CD4-positive, alpha-beta T cell (primary cell): ENCODE results near the gene LHFPL3. TPM values are rescaled to one million over a fixed set of nuclear protein-coding genes. Genes with fewer than 3 reads are reported as not detected.

Experiments used
- ATAC-seq: fragments of 200-7000 bp; cut with Tn5 transposase; one replicate; pipeline ENCODE4 v1.10.0; 2022; ENCODE audit warnings: mild to moderate bottlenecking; ENCODE audit not compliant: poor library complexity
- CTCF ChIA-PET: fragments of 350-600 bp; sonication (Branson Sonifier 250); formaldehyde crosslinking; loops from one replicate; lab custom pipeline; 2021; ENCODE audit warnings: antibody characterized with exemption, inconsistent platforms; lab: Charles Lee
- POLR2A ChIA-PET: fragments of 350-600 bp; sonication (Branson Sonifier 250); formaldehyde crosslinking; loops from one replicate; lab custom pipeline; 2021; ENCODE audit warnings: antibody characterized with exemption, inconsistent platforms; lab: Charles Lee
- DNase-seq, 14 experiments: peaks; one replicate each; pipeline ENCODE4 v3.0.0-alpha.2; 2013 to 2020; ENCODE audit warnings: mixed read lengths in 2 of 14
- H3K27ac ChIP-seq, 2 donors: one replicate each; pipeline versions ENCODE4 v1.5.1 to v1.7.0; 2013; ENCODE audit warnings: low read length in 2 of 2, low read depth in 1 of 2, mild to moderate bottlenecking in 1 of 2
- H3K27me3 ChIP-seq, 2 experiments: 1 replicate in 1 of 2; 2 replicates in 1 of 2; pipeline versions ENCODE4 v1.6.1 to v1.7.0; 2013; ENCODE audit warnings: low read length in 2 of 2, control low read depth in 1 of 2, mild to moderate bottlenecking in 1 of 2, moderate library complexity in 1 of 2; ENCODE audit not compliant: insufficient read depth in 2 of 2, control insufficient read depth in 1 of 2
- H3K36me3 ChIP-seq: one replicate; pipeline ENCODE4 v1.6.1; 2013; ENCODE audit warnings: low read length, control low read depth; ENCODE audit not compliant: insufficient read depth
- H3K4me1 ChIP-seq: one replicate; pipeline ENCODE4 v1.6.1; 2013; ENCODE audit warnings: low read length, control low read depth; ENCODE audit not compliant: insufficient read depth
- H3K4me3 ChIP-seq: one replicate; pipeline ENCODE4 v1.5.1; 2013; ENCODE audit warnings: mild to moderate bottlenecking, low read length, moderate library complexity
- H3K9me3 ChIP-seq, 2 experiments: 1 replicate in 1 of 2; 2 replicates in 1 of 2; pipeline versions ENCODE4 v1.6.1 to v1.7.0; 2013; ENCODE audit warnings: low read length in 2 of 2, mild to moderate bottlenecking in 2 of 2, control low read depth in 1 of 2, moderate library complexity in 1 of 2; ENCODE audit not compliant: control insufficient read depth in 1 of 2, insufficient read depth in 1 of 2
- H3K27ac Mint-ChIP-seq: one replicate; pipeline ENCODE4 v1.8.0; 2020; ENCODE audit warnings: mixed read lengths
- H3K27me3 Mint-ChIP-seq: one replicate; pipeline ENCODE4 v1.8.0; 2021; ENCODE audit warnings: mixed read lengths
- H3K36me3 Mint-ChIP-seq: one replicate; pipeline ENCODE4 v1.8.0; 2021; ENCODE audit warnings: low read depth, mixed read lengths
- H3K4me1 Mint-ChIP-seq: one replicate; pipeline ENCODE4 v1.8.0; 2021; ENCODE audit warnings: low read depth, mixed read lengths
- H3K4me3 Mint-ChIP-seq: one replicate; pipeline ENCODE4 v1.8.0; 2020; ENCODE audit warnings: mild to moderate bottlenecking, mixed read lengths
- H3K9me3 Mint-ChIP-seq: one replicate; pipeline ENCODE4 v1.8.0; 2020; ENCODE audit warnings: mixed read lengths
- CTCF ChIP-seq: fragments of 200-600 bp; IDR thresholded peaks from one replicate; pipeline ENCODE4 v1.8.0; 2022; ENCODE audit warnings: antibody characterized with exemption, mild to moderate bottlenecking
- intact Hi-C, 2 experiments: fragments of 100-400 bp; cut with DNase I in 1 of 2; cut with micrococcal nuclease in 1 of 2; formaldehyde crosslinking; loops; one replicate each; pipeline versions ENCODE4 v1.15.1 to v1.9.0; 2023 to 2025; cut with DNase I, micrococcal nuclease
- total RNA-seq, 174 experiments: library from RNA in 2 of 174; stranded (reverse) in 2 of 174; gene quantifications; one replicate each; pipeline ENCODE4 v1.2.3 and lab custom pipeline; 2021 to 2026

LHFPL3 gene
- total RNA-seq, 2 experiments from 2014 or later: not detected

- ChIA-PET CTCF (no interaction called here), POLR2A (no interaction called here)
- Histone ChIP-seq H3K27ac (no peak overlapping the region), H3K4me1 (no peaks in the 10 kb centered on the region), H3K36me3 (no peaks in the 10 kb centered on the region), H3K27me3 (no peaks in the 10 kb centered on the region), H3K9me3 (no peaks in the 10 kb centered on the region), H3K4me3 (no peak overlapping the region)
- Mint-ChIP-seq H3K27me3 (peaks cover 7% of the 10 kb centered on the region), H3K4me3 (no peak overlapping the region), H3K9me3 (no peaks in the 10 kb centered on the region), H3K27ac (no peak overlapping the region), H3K36me3 (no peaks in the 10 kb centered on the region), H3K4me1 (peaks cover 4% of the 10 kb centered on the region)
- no peak for DNase-seq
- no peak for TF ChIP-seq CTCF
- ATAC-seq: no peak
- intact Hi-C loops: no loop called here
Observed at GRCh38 chr7:104900525-104901239, 572.3 kb downstream of the LHFPL3 start.

DNA sequence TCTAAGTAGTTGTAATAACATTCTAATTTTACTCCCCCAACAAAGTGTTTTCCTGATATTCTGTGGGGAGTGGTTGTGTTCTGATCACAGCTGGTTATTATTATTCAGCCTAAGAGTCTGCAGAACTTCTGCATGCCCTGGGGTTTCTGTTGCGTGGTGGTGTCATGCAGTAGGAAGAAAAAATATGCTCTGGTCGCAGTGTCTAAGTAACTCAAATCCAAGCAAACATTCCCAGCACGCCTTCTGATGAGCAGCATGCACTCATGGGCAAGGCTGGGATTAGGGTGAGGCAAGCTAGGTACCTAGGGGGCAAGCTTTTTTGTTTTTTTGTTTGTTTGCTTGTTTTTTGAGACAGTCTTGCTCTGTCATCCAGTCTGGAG lies 572.8 kb downstream of the LHFPL3 start:
- Mint-ChIP-seq H3K36me3 (no peaks in the 10 kb centered on the region), H3K4me3 (no peak overlapping the region), H3K9me3 (no peaks in the 10 kb centered on the region), H3K27ac (no peak overlapping the region), H3K4me1 (peaks cover 4% of the 10 kb centered on the region), H3K27me3 (peaks cover 7% of the 10 kb centered on the region)
- Histone ChIP-seq H3K27me3 (no peaks in the 10 kb centered on the region), H3K36me3 (no peaks in the 10 kb centered on the region), H3K9me3 (no peaks in the 10 kb centered on the region), H3K4me3 (no peak overlapping the region), H3K4me1 (no peaks in the 10 kb centered on the region), H3K27ac (no peak overlapping the region)
- ChIA-PET CTCF (interaction anchor here (0.8 kb wide), 1 partner anchor 17 kb away, joined by 4 read pairs; no protein-coding TSS in a partner anchor), POLR2A (no interaction called here)
- no peak for TF ChIP-seq CTCF
- DNase-seq: no peak
- intact Hi-C loops: no loop called here
- ATAC-seq: no peak

DNA sequence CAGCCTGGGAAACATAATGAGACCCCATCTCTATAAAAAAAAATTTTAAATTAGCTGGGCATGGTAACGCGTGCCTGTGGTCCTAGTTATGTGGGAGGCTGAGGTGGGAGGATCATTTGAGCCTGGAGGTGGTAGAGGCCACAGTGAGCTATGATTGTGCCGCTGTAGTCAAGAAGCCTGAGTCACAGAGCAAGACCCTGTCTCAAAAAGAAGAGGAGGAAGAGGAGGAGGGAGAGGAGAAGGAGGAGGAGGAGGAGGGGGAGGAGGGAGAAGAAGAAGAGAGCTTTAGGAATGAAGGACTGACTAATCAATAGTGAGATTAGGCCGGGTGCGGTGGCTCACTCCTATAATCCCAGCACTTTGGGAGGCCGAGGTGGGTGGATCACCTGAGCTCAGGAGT lies 573.8 kb downstream of the LHFPL3 start:
- no peak overlapping the region for H3K27ac Mint-ChIP-seq
- TF ChIP-seq CTCF: no peak
- DNase-seq (no peak), ATAC-seq (no peak)
- H3K9me3 ChIP-seq: no peaks in the 10 kb centered on the region
- POLR2A ChIA-PET: no interaction called here
- peaks cover 3% of the 10 kb centered on the region for H3K4me1 Mint-ChIP-seq
- H3K4me3 Mint-ChIP-seq: no peak overlapping the region
- no peaks in the 10 kb centered on the region for H3K4me1 ChIP-seq
- H3K27me3 Mint-ChIP-seq: peaks cover 7% of the 10 kb centered on the region
- H3K4me3 ChIP-seq: no peak overlapping the region
- H3K36me3 Mint-ChIP-seq: no peaks in the 10 kb centered on the region
- no peaks in the 10 kb centered on the region for H3K9me3 Mint-ChIP-seq
- H3K27me3 ChIP-seq: no peaks in the 10 kb centered on the region
- no peak overlapping the region for H3K27ac ChIP-seq
- no peaks in the 10 kb centered on the region for H3K36me3 ChIP-seq
- CTCF ChIA-PET: interaction anchor here (0.8 kb wide), 1 partner anchor 16 kb away, joined by 4 read pairs; no protein-coding TSS in a partner anchor
- intact Hi-C loops: no loop called here
